Sigmoid colon (tissue), 7 donors: ENCODE results near the gene SLC1A2. TPM values are rescaled to one million over a fixed set of nuclear protein-coding genes. Genes with fewer than 3 reads are reported as not detected.

Experiments
- DNase-seq: peaks from one replicate; pipeline ENCODE4 v3.0.0-alpha.2; 2019
- H3K27ac ChIP-seq, 4 donors: fragments of 200-600 bp; sonication (generic); one replicate each; pipeline ENCODE4 v1.5.1; 2016 to 2019; ENCODE audit warnings: mild to moderate bottlenecking in 1 of 4
- H3K27me3 ChIP-seq, 3 donors: fragments of 200-600 bp; sonication (generic); one replicate each; pipeline ENCODE4 v1.5.1; 2019; ENCODE audit warnings: mild to moderate bottlenecking in 1 of 3
- H3K36me3 ChIP-seq, 4 donors: fragments of 200-600 bp; sonication (generic); one replicate each; pipeline ENCODE4 v1.5.1; 2016 to 2019
- H3K4me1 ChIP-seq, 4 donors: fragments of 200-600 bp; sonication (generic); one replicate each; pipeline ENCODE4 v1.5.1; 2017 to 2019
- H3K4me3 ChIP-seq, 4 donors: fragments of 200-600 bp; sonication (generic); one replicate each; pipeline ENCODE4 v1.5.1; 2017 to 2019; ENCODE audit warnings: mild to moderate bottlenecking in 2 of 4, moderate library complexity in 1 of 4
- H3K9me3 ChIP-seq, 4 donors: fragments of 200-600 bp in 3 of 4; sonication (generic) in 3 of 4; one replicate each; pipeline versions ENCODE4 v1.5.1 to v1.6.1; 2013 to 2019
- CTCF ChIP-seq, 4 experiments: fragments of 450-650 bp in 3 of 4; fragments of 200-600 bp in 1 of 4; IDR thresholded peaks; one replicate each; pipeline ENCODE4 v1.5.1; 2016 to 2019; ENCODE audit warnings: antibody characterized with exemption in 4 of 4, mild to moderate bottlenecking in 3 of 4, moderate library complexity in 2 of 4
- EP300 ChIP-seq, 4 donors: sonication (generic); formaldehyde crosslinking; IDR thresholded peaks; one replicate each; pipeline ENCODE4 v1.6.1; 2017; ENCODE audit warnings: antibody characterized with exemption in 4 of 4
- POLR2A ChIP-seq, 2 donors: fragments of 450-650 bp; IDR thresholded peaks; one replicate each; pipeline ENCODE4 v1.6.1; 2016; ENCODE audit warnings: antibody characterized with exemption in 2 of 2, mild to moderate bottlenecking in 2 of 2, moderate library complexity in 2 of 2
- POLR2AphosphoS5 ChIP-seq, 4 donors: sonication (generic); formaldehyde crosslinking; IDR thresholded peaks; one replicate each; pipeline ENCODE4 v1.6.1; 2017; ENCODE audit warnings: antibody characterized with exemption in 4 of 4
- WGBS, 2 donors: extraction: QIAGEN DNeasy Blood & Tissue Kit; methylation state at CpG; one replicate each; pipeline ENCODE4 v1.1.7; 2013; 5-methylcytosine and 5-hydroxymethylcytosine counted together
- intact Hi-C: fragments of 100-400 bp; cut with DNase I; formaldehyde crosslinking; loops from one replicate; pipeline ENCODE4 v1.15.1; 2023
- polyA plus RNA-seq, 3 donors: library from polyadenylated mRNA; stranded (reverse); fragments of 200-250 nt; gene quantifications; one replicate each; pipeline ENCODE4 v1.2.3, GENCODE V29; 2013
- total RNA-seq, 4 donors: library from RNA; depleted of rRNA; stranded (reverse); fragments of >200 nt; gene quantifications; one replicate each; pipeline ENCODE4 v1.1.0, GENCODE V29; 2016
- donor health status: healthy with polysubstance abuse.
- donor health status: Bipolar disorder and iron deficiency.
- donor health status: healthy.

Gene SLC1A2
- total and polyA plus RNA-seq, 7 donors, result 0.14 to 2.2 (median 0.48) TPM; not detected in 1

DNA sequence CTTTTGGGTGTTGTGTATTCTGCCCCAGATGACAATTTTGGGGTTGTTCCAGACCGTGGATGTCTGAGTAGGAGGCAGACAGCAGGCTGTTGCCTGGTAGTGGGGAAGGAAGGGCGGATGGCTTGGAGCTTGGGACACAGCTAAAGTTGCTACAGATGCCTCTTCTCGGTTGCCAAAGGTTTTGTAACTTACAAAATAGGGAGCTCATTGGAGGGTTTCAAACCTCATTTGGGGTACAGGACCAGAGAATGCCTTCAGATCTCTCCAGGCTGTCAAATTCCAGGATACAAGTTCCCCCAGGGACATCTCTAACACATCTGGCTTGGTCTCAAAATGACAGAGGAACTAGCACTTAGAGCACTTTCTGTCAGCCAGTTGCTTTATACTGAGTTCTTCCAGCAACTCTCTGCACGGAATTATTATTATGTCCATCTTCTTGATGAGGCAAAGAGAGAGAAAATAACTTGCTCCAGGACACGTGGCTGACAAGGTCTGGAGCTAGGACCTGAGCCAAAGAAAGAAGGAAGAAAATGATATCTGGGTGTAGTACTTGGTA is 56.0 kb downstream of the SLC1A2 start:
- Histone ChIP-seq H3K9me3 (no peaks in the 10 kb centered on the region), H3K4me1 (peaks cover 0 to 38% (median 30%) of the 10 kb centered on the region in 4 donors), H3K27me3 (no peaks in the 10 kb centered on the region), H3K27ac (peak overlapping the region; percentile 59 to 87 (median 78)), H3K36me3 (no peaks in the 10 kb centered on the region), H3K4me3 (no peak overlapping the region)
- DNase-seq, result peak; percentile 80
- intact Hi-C loops, result no loop called here
- 60 to 75% methylated on average over 5 of the region's 5 CpGs for WGBS, 2 donors
- TF ChIP-seq POLR2AphosphoS5 (IDR thresholded peaks at IDR 0.05) (peak in 2 of 4 donors; percentile 12 to 16), EP300 (IDR thresholded peaks at IDR 0.05) (no peak), CTCF (IDR thresholded peaks at IDR 0.05) (no peak), POLR2A (IDR thresholded peaks at IDR 0.05) (no peak)

GRCh38 chr11:35362521-35362980 is 56.8 kb downstream of the SLC1A2 start:
- intact Hi-C loops, result no loop called here
- peak overlapping the region in 3 of 4 donors; percentile 72 to 87 (median 84) for H3K27ac ChIP-seq

GRCh38 chr11:35360055-35360530 is 59.3 kb downstream of the SLC1A2 start:
- H3K27me3 ChIP-seq, result no peaks in the 10 kb centered on the region
- H3K4me1 ChIP-seq, result peaks cover 0 to 35% (median 28%) of the 10 kb centered on the region in 4 donors
- H3K4me3 ChIP-seq, result no peak overlapping the region
- intact Hi-C loops, result no loop called here
- DNase-seq, result no peak
- H3K27ac ChIP-seq, result peak overlapping the region in 3 of 4 donors; percentile 39 to 62 (median 48)
- WGBS, 2 donors, result 86 to 87% methylated on average over 7 of the region's 7 CpGs
- TF ChIP-seq CTCF (IDR thresholded peaks at IDR 0.05), result no peak
- no peak for TF ChIP-seq POLR2A (IDR thresholded peaks at IDR 0.05)
- no peak for TF ChIP-seq POLR2AphosphoS5 (IDR thresholded peaks at IDR 0.05)
- no peak for TF ChIP-seq EP300 (IDR thresholded peaks at IDR 0.05)
- H3K36me3 ChIP-seq, result no peaks in the 10 kb centered on the region
- no peaks in the 10 kb centered on the region for H3K9me3 ChIP-seq

More at GRCh38 chr11:35362521-35362980, 56.8 kb downstream of the SLC1A2 start:
- Histone ChIP-seq H3K36me3 (no peaks in the 10 kb centered on the region), H3K4me1 (peaks cover 0 to 38% (median 30%) of the 10 kb centered on the region in 4 donors), H3K9me3 (no peaks in the 10 kb centered on the region), H3K27me3 (no peaks in the 10 kb centered on the region), H3K4me3 (no peak overlapping the region)
- DNase-seq, result no peak
- TF ChIP-seq CTCF (IDR thresholded peaks at IDR 0.05) (no peak), EP300 (IDR thresholded peaks at IDR 0.05) (no peak), POLR2A (IDR thresholded peaks at IDR 0.05) (no peak), POLR2AphosphoS5 (IDR thresholded peaks at IDR 0.05) (no peak)
- WGBS, 2 donors, result 88 to 89% methylated on average over 2 of the region's 2 CpGs

DNA sequence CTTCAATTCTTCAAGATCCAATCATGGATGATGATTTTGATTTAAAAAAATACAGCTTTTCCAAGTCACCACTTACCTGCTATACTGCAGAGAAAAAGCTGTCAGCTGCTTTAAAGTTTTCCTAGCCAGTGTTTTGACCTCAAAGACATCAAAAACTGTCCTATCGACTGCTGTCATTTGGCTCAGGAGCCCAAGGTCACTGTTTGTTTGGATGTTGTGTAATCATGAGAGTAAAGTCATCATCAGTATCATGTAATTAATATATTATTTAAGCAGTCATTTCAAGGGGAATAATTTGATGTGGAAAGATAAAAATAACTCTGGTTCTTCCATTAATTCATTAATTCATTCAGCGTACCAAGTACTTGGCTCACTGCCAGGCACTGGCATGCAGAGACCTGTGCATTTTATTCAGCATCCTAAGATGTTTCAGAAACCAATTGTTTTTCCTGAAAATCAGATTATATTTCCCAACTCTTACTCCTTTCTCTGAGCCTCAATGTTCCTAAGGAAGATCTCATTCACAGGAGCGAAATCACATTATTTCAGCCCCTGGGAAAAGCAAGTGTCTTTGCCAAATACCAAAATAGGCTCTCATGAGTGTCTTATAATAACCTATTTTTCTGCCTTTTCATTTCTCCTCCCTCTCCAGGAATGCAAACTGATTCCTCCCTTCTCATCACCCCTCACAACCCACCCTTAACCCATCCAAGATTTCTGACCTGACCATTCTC is 59.9 kb downstream of the SLC1A2 start:
- Histone ChIP-seq H3K27me3 (no peaks in the 10 kb centered on the region), H3K4me1 (peaks cover 0 to 29% (median 23%) of the 10 kb centered on the region in 4 donors), H3K4me3 (no peak overlapping the region), H3K27ac (peak overlapping the region in 3 of 4 donors; percentile 39 to 62 (median 48)), H3K36me3 (no peaks in the 10 kb centered on the region), H3K9me3 (no peaks in the 10 kb centered on the region)
- TF ChIP-seq CTCF (IDR thresholded peaks at IDR 0.05) (no peak), POLR2A (IDR thresholded peaks at IDR 0.05) (no peak), EP300 (IDR thresholded peaks at IDR 0.05) (no peak), POLR2AphosphoS5 (IDR thresholded peaks at IDR 0.05) (no peak)
- 75 to 84% methylated on average over 3 of the region's 3 CpGs for WGBS, 2 donors
- intact Hi-C loops, result no loop called here
- no peak for DNase-seq
